ENCODE results near the gene ZNF768.

- TF ChIP-seq CTCF (IDR thresholded peaks at IDR 0.05) (no peak), POLR2A (IDR thresholded peaks at IDR 0.05) (no peak)
These were observed 12.9 kb upstream of the ZNF768 start for GRCh38 chr16:30539000-30539964.

Measured in adrenal gland (tissue), 5 donors.